Cardiac ventricle fibroblast (primary cell): ENCODE data around the gene NAPG. TPM values are rescaled to one million over a fixed set of nuclear protein-coding genes. Genes with fewer than 3 reads are reported as not detected.

Experiments used
- total RNA-seq: library from RNA; depleted of rRNA; stranded (reverse); fragments of >200 nt; gene quantifications from 2 replicates; pipeline ENCODE4 v1.2.3, GENCODE V29; 2015

The NAPG gene
- total RNA-seq = 17.3 and 21.4 TPM in 2 replicates

DNA sequence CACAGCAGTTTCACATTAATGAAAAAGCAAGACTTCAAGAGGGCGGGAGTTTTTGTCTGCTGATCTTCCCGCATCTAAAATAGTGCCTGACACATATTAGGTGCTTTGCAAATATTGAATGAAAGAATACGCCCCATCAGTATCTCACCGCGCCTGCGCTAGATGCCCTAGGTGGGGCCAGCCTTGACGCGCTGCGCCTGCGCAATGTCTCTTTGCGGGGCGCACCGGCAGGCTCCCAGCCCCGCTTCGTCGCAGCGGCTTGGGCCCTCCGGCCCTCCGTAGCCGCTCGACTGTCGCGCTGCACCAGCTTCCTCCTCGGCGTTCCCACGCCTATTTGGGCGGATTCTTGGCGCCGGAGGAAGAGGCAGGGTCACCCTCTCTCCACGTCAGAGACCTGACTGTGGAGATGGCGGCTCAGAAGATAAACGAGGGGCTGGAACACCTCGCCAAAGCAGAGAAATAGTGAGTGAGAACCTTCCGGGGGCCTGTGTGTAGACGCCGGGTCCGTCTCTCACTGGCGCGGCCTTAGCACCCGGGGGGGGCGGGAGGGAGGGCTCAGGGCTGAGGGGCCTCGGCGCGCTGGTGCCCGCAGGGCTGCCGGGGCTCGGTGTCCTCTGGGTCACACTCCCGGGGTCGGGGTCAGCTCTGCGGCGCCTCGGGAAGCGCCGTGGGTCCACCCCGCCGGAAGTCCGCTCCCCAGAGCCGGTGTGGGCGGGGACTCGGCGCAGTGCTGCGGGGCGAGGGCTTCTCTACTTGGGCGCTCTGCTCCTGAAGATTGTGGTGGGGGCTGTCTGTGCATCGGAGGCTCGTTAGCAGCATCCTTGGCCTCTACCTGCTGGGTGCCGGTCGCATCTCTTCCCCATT lies at the start of gene NAPG:
Gene NAPG (plus strand): TSS at position 331 of the 864 bp plus-strand sequence. CDS start 76 bp downstream, at position 407.

Other genes starting within 250 kb of the NAPG start
- 27.2 and 63.5 TPM in 2 replicates for gene APCDD1, start 71.4 kb upstream of the NAPG start, total RNA-seq